ENCODE results near the gene SMIM13. TPM values are rescaled to one million over a fixed set of nuclear protein-coding genes. Genes with fewer than 3 reads are reported as not detected.

The SMIM13 gene
- total RNA-seq, 1 donor from 2014 or later = 8.4 TPM

DNA sequence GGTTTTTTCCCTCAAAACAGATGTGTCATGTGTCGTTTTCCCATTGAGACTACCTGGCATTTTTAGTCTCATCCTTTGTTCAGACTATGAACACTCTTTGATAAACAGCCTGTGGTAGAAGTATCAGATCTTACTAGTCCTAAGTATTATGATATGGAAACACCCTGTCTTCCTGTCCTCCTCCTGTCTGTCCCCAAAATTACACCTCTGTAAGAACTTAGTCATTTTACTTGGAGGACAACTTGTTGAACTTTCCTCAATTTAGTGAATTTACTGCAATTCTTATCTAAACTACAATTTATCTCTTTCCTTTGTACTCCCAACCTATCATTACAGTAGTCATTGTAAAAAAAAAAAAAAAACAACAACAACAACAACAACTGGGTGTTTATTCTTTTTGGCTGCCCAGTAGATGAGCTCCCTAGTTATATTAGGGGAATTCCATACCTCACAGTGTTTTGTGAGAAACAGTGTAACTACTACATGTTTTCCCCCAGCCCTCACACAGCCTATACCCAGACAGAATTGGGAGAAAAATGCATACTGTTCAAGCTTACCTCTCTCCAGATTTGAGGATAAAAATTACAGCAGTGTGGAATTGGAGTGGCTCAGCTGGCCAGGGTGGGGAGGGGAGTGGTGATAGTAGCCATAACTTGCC, 36.4 kb downstream of the SMIM13 start:
- DNase-seq (no peak), ATAC-seq (no peak)
- TF ChIP-seq, protein P1, sequence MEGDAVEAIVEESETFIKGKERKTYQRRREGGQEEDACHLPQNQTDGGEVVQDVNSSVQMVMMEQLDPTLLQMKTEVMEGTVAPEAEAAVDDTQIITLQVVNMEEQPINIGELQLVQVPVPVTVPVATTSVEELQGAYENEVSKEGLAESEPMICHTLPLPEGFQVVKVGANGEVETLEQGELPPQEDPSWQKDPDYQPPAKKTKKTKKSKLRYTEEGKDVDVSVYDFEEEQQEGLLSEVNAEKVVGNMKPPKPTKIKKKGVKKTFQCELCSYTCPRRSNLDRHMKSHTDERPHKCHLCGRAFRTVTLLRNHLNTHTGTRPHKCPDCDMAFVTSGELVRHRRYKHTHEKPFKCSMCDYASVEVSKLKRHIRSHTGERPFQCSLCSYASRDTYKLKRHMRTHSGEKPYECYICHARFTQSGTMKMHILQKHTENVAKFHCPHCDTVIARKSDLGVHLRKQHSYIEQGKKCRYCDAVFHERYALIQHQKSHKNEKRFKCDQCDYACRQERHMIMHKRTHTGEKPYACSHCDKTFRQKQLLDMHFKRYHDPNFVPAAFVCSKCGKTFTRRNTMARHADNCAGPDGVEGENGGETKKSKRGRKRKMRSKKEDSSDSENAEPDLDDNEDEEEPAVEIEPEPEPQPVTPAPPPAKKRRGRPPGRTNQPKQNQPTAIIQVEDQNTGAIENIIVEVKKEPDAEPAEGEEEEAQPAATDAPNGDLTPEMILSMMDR (IDR thresholded peaks at IDR 0.05) = no peak
- Histone ChIP-seq H3K4me1 (no peaks in the 10 kb centered on the region), H3K9me3 (no peaks in the 10 kb centered on the region), H3K27ac (no peak overlapping the region), H3K36me3 (peaks cover 6% of the 10 kb centered on the region), H3K4me3 (no peak overlapping the region), H3K27me3 (no peaks in the 10 kb centered on the region)
- intact Hi-C loops (cut with DNase I) = no loop called here

DNA sequence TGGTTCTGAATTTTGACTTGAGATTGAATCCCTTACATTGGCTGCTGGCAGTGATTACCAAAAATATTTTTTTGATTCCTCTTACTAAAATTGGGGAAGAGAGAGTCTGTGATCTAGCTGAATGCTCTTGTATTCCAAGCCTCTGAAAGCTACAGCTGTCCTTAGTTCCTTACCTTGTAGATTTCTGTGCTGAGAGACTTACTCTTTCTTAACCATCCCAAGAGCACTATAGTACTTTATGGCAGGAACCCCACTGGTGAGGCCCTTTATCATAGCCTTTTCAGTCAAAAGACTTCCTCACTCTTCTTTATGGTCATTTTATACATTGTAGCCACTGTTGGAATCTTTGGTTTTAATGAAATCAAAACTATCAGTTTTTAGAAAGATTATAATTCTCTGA, 37.0 kb downstream of the SMIM13 start:
- H3K36me3 ChIP-seq = peaks cover 11% of the 10 kb centered on the region
- ATAC-seq = no peak
- H3K9me3 ChIP-seq = no peaks in the 10 kb centered on the region
- TF ChIP-seq, protein P1 (IDR thresholded peaks at IDR 0.05) = no peak
- no peaks in the 10 kb centered on the region for H3K4me1 ChIP-seq
- intact Hi-C loops (cut with DNase I) = no loop called here
- no peaks in the 10 kb centered on the region for H3K27me3 ChIP-seq
- H3K27ac ChIP-seq = no peak overlapping the region
- no peak for DNase-seq
- H3K4me3 ChIP-seq = no peak overlapping the region

DNA sequence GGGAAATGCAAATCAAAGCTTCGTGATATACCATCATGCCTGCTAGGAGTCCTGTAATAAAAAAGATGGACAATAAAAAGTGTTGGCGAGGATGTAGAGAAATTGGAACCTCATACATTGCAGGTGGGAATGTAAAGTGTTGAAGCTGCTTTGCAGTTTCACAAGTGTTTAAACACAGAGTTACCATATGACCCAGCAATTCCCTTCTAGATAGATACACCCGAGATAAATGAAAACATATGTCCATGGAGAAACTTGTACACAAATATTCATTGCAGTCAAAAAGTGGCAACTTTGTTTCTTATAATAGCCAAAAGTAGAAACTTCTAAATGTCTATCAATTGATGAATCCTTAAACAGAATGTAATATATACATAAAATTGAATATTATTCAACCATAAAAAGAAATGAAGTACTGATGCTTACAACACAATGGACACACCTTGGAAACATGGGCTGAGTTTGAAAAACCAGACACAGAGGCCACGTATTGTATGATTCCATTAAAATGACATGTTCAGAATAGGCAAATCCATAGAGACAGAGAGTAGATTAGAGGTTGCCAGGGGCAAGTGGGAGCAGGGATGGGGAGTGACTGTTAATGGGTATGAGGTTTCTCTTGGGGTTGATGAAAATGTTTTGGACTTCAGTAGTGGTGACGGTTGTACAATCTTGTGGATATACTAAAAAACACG, 38.7 kb downstream of the SMIM13 start:
- TF ChIP-seq, protein P1 (IDR thresholded peaks at IDR 0.05) = no peak
- Histone ChIP-seq H3K36me3 (peaks cover 11% of the 10 kb centered on the region), H3K4me3 (no peak overlapping the region), H3K4me1 (no peaks in the 10 kb centered on the region), H3K27ac (no peak overlapping the region), H3K27me3 (no peaks in the 10 kb centered on the region), H3K9me3 (no peaks in the 10 kb centered on the region)
- intact Hi-C loops (cut with DNase I) = no loop called here
- no peak for DNase-seq
- no peak for ATAC-seq

DNA sequence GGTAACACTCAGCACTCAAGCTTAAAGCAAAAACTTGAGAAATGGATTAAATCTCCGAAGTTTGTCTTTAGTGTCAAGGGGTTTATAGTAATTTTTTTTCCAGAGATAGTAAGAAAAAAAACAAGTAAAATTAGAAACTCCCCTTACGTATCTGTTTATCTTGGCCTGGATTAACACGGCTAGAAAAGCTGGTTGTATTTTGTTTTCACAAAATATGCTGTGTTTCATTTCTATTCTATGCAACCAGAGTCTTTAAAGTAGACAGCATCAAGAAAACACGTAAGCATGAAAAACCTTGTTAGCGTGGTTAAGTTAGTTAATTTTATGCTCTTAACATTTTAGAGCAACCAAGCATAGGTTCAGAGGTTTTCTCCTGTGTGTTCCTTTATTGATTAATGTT, 39.6 kb downstream of the SMIM13 start:
- ATAC-seq = no peak
- intact Hi-C loops (cut with DNase I) = no loop called here
- no peak overlapping the region for H3K27ac ChIP-seq
- TF ChIP-seq, protein P1 (IDR thresholded peaks at IDR 0.05) = no peak
- no peak overlapping the region for H3K4me3 ChIP-seq
- H3K9me3 ChIP-seq = no peaks in the 10 kb centered on the region
- no peak for DNase-seq
- H3K36me3 ChIP-seq = peaks cover 11% of the 10 kb centered on the region
- no peaks in the 10 kb centered on the region for H3K4me1 ChIP-seq
- no peaks in the 10 kb centered on the region for H3K27me3 ChIP-seq

DNA sequence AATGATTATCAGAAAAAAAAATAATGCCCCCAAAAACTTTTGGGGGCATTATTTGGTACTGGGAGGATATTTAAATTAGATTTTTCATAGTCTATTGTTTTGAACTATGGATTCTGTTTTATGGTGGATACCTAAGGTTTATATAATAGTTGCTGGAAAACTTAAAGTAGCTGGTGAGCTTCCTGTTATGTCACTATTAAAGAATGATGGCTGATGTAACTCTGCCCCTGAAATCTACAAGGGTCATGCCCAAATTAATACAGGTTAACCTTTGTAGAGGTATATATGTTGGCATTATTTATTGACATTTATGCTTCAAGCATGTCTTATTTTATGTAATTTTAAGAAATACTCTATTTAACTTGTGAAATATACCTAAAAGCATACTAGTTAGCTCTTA, 43.2 kb downstream of the SMIM13 start:
- no peaks in the 10 kb centered on the region for H3K4me1 ChIP-seq
- TF ChIP-seq, protein P1 (IDR thresholded peaks at IDR 0.05) = no peak
- no peaks in the 10 kb centered on the region for H3K9me3 ChIP-seq
- ATAC-seq (no peak), DNase-seq (no peak)
- intact Hi-C loops (cut with DNase I) = no loop called here
- H3K27ac ChIP-seq = no peak overlapping the region
- no peak overlapping the region for H3K4me3 ChIP-seq
- peaks cover 11% of the 10 kb centered on the region for H3K36me3 ChIP-seq
- H3K27me3 ChIP-seq = no peaks in the 10 kb centered on the region
